Fibroblast of mammary gland (primary cell): ENCODE results near the gene GPR157.

ENCODE experiments used
- DNase-seq: peaks from one replicate; pipeline ENCODE4 v3.0.0-alpha.2; 2010; ENCODE audit warnings: low read depth
- H3K4me3 ChIP-seq: 2 replicates; pipeline ENCODE4 v1.5.1; 2011; ENCODE audit warnings: low read depth, mild to moderate bottlenecking, low read length, moderate library complexity; ENCODE audit not compliant: control insufficient read depth
- TF ChIP-seq, protein P1 (sequence below): conservative IDR thresholded peaks from 2 replicates; pipeline ENCODE4 v1.5.1; 2011; ENCODE audit warnings: low read depth, low read length, inconsistent platforms; ENCODE audit not compliant: control insufficient read depth, insufficient read depth

Gene GPR157

DNA sequence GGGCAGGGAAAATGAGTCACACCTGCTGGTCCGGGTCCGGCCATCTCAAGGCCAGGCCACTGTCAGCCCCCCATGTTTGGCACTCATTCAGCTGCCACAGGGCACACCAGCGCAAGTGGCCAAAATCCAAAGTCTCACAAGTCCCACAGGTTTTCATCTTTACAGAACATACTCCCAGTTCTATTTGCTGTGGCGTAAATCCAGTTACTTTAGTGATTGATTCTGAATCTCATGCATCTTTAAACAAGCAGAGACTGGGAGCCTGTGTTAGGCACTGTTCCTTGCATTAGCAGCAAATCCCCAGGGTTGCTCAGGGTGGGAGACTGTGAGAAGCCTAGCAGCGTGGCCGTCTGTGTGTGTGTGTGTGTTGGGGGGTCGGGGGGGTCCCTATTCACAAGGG lies 58.4 kb downstream of the GPR157 start:
- no peak for DNase-seq
- TF ChIP-seq, protein P1, sequence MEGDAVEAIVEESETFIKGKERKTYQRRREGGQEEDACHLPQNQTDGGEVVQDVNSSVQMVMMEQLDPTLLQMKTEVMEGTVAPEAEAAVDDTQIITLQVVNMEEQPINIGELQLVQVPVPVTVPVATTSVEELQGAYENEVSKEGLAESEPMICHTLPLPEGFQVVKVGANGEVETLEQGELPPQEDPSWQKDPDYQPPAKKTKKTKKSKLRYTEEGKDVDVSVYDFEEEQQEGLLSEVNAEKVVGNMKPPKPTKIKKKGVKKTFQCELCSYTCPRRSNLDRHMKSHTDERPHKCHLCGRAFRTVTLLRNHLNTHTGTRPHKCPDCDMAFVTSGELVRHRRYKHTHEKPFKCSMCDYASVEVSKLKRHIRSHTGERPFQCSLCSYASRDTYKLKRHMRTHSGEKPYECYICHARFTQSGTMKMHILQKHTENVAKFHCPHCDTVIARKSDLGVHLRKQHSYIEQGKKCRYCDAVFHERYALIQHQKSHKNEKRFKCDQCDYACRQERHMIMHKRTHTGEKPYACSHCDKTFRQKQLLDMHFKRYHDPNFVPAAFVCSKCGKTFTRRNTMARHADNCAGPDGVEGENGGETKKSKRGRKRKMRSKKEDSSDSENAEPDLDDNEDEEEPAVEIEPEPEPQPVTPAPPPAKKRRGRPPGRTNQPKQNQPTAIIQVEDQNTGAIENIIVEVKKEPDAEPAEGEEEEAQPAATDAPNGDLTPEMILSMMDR, result no peak
- H3K4me3 ChIP-seq, result no peak overlapping the region

DNA sequence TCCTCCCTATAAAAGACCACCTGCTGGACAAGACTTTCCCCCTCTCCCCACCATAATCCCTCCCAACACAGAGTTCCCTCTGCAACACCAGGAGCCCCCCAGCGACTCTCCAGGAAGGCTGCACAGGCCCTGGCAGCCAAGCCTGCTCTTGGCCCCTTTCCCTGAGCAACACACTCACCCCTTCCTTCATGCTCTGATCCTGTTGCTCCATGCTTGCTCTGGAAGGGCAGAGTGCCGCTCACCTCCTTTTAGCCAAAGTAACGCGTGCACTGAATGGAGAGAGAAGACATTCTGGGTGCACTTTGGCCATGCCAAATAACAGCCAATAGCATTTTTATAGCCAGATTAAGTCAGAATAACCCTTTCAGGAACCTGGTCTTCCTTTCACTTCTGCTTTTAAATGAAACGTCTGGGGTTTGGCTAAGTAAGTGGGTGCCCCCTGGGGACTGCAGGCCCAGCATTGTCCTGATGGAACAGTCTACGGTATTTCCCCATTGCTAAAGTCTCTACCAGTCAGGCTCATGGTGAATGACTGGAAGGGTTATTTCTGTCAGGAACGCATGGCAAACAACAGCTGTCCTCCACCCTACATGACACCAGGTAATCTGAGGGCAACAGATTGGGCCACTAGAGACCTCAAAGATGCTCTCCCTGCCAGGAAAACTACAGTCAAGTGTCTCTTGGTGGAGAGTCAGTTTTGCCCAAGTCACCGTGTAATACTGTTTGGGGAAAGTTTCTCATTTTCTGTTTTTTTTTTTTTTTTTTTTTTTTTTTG lies 59.4 kb downstream of the GPR157 start, which contains the start of gene SLC2A5:
Gene SLC2A5, minus strand, starts transcription at position 310 of the 775 bp plus-strand sequence. Its CDS starts 99 bp downstream, at position 211.
- DNase-seq, result peak; percentile 54
- H3K4me3 ChIP-seq, result no peak within 1 kb of the TSS
- TF ChIP-seq, protein P1, result no peak

DNA sequence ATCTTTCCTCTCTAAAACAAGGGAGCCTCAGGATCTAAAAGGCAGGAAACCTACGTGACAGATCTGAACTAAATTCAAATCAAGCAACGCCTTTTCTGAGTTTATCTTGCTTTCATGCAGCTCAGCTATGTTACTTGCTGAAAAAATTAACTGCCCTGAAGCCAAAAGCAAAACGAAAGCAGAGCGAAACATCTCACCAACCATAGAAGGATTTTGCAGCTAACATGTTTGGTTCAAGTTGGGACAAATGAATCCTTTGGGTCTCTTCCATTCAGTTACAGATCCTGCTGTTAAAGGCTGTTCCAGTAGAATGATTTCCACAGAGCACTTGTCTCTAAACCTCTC lies 59.9 kb downstream of the GPR157 start:
- H3K4me3 ChIP-seq, result no peak overlapping the region
- TF ChIP-seq, protein P1, result no peak
- DNase-seq, result peak; percentile 25

DNA sequence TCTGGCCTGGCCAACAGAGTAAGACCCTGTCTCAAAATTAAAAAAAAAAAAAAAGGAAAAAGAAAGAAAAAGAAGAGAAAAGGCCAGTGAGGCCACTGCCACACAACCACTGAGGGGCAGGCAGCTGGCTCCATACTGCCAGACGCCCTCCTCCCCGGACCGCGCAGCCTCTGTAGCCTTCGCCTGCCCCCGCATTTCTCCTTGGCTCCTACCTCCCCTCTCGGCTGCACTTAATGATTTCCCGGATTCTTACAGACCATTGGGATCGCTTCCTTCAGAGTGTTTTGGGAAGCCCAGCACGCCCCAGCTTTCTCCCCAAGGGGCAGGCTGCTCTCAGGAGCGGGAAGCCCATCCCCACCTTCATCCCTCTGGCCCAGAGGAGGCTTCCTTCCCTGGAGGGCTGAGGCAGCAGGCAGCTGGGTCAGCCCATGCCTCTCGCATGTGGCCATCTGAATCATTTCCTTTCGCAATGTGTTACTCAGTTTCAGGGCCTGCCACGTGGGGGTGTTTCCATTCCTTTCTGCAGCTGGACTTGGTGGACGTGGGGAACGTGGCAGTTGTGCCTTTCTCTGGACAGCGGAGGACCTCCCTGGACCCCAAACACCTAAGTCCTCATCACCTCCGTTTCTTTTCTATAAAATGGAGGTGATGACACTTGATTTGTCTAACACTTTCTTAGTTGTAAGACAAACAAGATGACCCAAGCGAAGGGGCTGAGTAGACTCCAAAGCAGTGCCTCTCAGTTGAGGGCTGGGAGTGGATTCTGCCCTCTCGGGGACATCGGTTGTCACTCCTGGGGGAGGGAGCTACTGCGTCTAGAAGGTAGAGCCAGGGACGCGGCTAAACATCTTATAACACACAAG lies 61.7 kb downstream of the GPR157 start:
- H3K4me3 ChIP-seq, result no peak overlapping the region
- DNase-seq, result peak; percentile 96
- TF ChIP-seq, protein P1, result no peak

DNA sequence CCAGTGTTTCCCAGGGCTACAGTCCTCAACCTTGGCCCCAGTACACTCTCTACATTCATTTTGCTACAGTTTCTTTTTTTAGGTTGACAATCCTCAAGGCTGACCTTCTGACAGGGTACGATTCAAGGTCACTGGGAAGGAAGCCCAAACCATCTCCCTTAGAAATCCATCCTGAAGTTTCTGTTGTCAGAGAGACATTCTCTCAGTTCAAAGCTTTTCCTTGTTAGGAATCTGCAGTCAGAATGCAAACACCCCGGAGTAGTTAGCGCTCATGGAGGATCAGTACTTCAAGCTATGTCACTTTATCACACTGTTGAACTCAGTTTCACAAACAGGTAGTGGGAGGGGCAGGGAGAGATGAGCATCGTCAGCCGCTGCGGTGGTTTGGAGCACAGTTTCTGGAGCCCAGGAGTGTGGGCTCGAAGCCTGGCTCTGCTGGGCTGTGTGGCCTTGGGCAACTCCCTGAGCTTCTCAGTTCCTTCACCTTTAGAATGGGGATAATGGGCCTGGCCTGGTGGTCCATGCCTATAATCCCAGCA lies 63.6 kb downstream of the GPR157 start:
- peak; percentile 39 for DNase-seq
- TF ChIP-seq, protein P1, result no peak
- no peak overlapping the region for H3K4me3 ChIP-seq

DNA sequence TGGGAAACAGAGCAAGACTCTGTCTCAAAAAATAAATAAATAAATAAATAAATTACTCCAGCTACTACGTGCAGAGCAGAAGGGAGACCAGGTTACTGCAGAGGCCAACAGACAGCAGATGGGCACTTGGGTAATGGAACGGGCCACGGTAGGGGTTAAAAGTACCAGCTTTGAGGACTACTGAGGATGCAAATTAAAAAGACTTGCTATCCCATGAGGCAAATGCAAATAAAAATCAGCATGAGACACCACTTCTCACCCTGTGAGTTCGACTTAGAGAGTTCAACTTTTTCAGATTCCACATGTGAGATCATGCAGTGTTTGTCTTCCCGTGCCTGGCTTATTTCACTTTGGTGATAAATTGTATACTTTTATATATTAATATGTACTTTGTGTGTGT lies 66.1 kb downstream of the GPR157 start:
- DNase-seq, result no peak
- H3K4me3 ChIP-seq, result no peak overlapping the region
- TF ChIP-seq, protein P1, result no peak
